ENCODE data around the gene UIMC1.
"Not testable (repeated sequence)": the region's sequence is repeated elsewhere in the genome, so short reads cannot be mapped to it uniquely, and the experiment has no call there.

The UIMC1 gene

GRCh38 chr5:176881816-176882566 lies 124.6 kb downstream of the UIMC1 start:
- no peak for DNase-seq

- DNase-seq, result no peak
These were observed 125.4 kb downstream of the UIMC1 start for GRCh38 chr5:176881021-176881749.

DNA sequence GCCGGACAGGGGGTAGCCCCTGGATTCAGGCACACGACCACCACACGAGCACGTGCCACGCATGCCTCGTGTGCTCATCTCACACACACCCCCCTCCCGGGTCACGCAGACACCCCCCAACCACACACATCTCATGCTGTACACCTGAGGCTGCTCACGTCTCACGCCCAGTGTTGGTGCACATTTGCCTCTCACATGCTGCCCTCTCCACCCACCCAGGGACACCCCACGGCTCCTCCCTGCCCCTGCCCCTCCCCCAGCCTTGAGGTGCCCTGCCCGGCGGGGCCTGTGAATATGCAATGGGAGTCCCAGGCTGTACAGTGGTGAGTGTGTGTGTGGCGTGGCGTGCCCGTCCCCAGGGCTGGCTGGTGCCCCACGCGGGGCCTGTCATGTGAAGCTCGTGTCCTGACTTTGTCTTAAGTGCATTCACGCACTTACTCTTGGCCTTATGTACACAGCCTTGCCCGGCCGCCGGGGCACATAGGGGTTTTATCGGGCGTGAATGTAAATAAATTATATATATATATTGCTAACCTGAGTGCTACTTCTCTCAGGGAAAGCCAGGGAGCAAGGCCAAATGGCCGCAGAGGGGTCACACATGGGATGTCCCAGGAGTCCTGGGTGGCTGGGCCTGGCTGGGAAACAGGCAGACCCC lies 126.1 kb downstream of the UIMC1 start:
- DNase-seq, result no peak

DNA sequence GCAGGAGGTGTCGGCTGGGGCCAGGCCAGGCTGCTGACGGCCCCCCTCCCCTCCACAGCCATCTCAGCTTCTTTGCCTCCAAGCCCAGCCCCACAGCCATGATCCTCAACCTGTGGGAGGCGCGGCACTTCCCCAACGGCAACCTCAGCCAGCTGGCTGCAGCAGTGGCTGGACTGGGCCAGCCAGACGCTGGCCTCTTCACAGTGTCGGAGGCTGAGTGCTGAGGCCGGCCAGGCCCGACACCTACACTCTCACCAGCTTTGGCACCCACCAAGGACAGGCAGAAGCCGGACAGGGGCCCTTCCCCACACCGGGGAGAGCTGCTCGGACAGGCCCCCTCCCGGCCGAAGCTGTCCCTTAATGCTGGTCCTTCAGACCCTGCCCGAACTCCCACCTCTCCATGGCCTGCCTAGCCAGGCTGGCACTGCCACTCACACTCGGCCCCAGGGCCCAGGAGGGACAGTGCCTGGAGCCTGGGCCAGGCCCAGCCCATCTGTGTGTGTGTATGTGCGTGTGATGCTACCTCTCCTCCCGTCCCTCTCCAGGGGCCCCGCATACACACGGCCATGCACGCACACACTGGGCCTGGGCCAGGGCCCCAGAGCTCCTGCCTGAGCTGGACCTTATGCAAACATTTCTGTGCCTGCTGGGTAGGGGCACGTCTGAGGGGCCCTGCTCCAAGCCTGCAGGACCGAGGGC lies 126.8 kb downstream of the UIMC1 start:
- no peak for DNase-seq

- DNase-seq, result no peak
These were observed 127.5 kb downstream of the UIMC1 start for GRCh38 chr5:176878906-176879662.

DNA sequence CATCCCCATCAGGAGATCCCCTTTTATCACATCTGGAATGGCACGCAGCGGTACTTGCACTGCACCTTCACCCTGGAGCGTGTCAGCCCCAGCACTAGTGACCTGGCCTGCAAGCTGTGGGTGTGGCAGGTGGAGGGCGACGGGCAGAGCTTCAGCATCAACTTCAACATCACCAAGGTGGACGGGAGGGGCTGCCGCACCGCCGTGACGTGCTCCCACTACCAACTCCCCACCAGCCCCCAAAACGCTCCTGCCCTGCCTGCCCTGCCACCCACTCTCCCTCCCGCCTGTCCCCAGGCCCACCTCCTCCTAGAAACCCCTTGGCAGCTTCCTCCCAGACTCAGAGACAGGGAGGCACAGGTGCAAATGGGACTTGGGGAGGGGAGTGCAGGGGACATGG lies 128.1 kb downstream of the UIMC1 start:
- no peak for DNase-seq

- no peak for DNase-seq
These were observed 128.7 kb downstream of the UIMC1 start for GRCh38 chr5:176877793-176878331.

GRCh38 chr5:176876506-176877431 lies 129.8 kb downstream of the UIMC1 start:
- no peak for DNase-seq

DNA sequence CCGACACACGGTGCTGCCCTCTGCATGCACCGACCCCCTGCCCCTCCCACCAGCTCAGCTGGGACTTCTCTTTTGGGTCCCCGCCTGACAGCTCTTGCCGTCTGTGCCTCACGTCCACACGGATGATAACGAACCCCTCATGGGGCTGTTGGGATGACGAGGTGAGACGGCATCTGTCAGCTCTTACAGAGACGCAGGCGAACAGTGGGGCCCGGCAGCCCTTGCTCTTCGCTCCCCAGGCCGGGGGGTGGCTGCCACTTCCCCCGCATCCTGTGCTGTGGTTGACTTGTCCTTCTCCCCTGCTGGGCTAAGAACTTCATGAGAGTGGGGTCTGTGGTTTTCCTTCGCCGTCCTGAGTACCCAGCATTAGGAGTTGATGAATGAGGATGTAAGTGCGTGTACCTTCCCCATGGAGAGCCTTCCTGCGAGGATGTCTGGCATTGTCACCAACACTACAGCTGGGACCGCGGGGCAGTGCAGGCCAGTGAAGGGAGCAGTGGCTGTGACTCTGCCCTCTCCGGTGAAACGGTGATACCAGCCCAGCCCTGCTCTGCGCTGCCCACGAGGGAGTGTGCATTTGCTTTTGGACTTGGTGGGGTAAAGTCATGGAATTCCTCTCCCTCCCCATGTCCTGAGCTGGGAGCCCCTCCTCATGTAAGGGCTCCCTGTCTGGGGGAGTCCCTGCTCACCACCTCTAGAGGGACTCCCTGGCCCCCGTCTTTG lies 130.6 kb downstream of the UIMC1 start:
- no peak for DNase-seq

GRCh38 chr5:176875014-176875550 lies 131.5 kb downstream of the UIMC1 start:
- DNase-seq, result no peak

DNA sequence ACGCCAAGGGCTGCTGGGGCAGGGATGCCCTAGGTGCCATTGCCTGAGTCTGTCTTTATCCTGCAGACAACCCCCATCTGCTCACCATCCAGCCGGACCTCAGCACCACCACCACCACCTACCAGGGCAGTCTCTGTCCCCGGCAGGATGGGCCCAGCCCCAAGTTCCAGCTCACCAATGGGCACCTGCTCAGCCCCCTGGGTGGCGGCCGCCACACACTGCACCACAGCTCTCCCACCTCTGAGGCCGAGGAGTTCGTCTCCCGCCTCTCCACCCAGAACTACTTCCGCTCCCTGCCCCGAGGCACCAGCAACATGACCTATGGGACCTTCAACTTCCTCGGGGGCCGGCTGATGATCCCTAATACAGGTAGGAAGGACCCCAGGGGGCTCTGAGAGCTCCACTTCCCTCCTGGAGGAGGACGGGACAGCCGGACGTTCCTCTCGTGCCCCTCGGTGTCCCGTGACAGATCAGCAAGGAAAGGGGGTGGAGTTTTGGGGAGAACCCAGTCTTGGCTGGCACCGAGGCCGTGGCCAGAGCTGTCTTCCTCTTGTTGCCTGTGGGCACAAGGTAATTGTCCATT lies 132.3 kb downstream of the UIMC1 start:
- DNase-seq, result no peak

GRCh38 chr5:176873541-176874172 lies 132.9 kb downstream of the UIMC1 start:
- no peak for DNase-seq

GRCh38 chr5:176873011-176873410 lies 133.6 kb downstream of the UIMC1 start:
- DNase-seq, result not testable (repeated sequence)

- DNase-seq, result not testable (repeated sequence)
These were observed 134.0 kb downstream of the UIMC1 start for GRCh38 chr5:176872586-176872985.

DNA sequence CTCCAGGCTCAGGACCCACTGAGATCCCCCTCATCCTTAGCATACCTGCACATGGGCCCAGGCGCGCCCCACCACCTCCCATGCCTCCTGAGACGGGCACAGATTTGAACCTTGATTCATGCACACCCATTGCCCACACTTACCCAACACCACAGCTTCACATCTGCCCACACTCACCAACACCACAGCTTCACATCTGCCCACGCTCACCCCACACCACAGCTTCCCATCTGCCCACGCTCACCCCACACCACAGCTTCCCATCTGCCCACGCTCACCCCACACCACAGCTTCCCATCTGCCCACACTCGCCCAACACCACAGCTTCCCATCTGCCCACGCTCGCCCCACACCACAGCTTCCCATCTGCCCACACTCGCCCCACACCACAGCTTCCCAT lies 135.9 kb downstream of the UIMC1 start:
- DNase-seq, result not testable (repeated sequence)

DNA sequence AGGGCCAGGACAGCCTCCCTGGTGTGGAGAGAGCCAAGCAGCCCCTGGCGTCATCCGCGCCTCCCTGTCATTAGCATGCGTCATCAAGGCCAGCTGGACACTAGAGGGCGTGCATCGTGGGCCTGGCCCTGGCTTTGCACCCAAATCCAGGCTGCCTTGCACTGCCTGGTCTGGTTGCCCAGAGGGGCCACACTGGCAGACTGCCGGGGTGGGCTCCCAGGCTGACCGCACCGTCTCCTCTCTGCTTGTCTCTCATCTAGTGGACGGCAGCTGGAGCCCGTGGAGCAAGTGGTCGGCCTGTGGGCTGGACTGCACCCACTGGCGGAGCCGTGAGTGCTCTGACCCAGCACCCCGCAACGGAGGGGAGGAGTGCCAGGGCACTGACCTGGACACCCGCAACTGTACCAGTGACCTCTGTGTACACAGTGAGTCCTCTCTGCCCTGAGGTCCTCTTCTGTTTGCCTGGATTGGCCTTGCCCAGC lies 136.4 kb downstream of the UIMC1 start:
- no peak for DNase-seq

- no peak for DNase-seq
These were observed 137.0 kb downstream of the UIMC1 start for GRCh38 chr5:176869501-176870109.

GRCh38 chr5:176868731-176869130 lies 137.8 kb downstream of the UIMC1 start:
- no peak for DNase-seq

DNA sequence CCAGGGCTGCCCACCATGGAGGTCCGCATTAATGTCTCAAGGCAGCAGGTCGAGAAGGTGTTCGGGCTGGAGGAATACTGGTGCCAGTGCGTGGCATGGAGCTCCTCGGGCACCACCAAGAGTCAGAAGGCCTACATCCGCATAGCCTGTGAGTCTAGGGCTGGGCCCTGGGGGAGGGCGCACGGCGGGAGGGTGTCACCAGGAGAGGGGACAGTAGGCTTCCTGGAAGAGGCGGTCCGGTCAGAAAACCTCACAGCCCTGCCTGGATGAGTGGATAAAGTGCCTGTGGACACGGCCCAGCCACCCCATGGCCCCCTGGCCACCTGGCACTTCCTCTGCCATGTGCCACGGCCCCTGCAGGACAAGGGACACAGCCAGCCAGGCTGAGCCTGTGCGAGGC lies 138.5 kb downstream of the UIMC1 start:
- DNase-seq, result no peak

Measured in stimulated activated CD4-positive, alpha-beta T cell treated with anti-CD3 and anti-CD28 coated beads, Interleukin-12 subunit alpha, Interleukin-12 subunit beta, amount 100 ng/mL, for 4 hours (primary cell).